Suprapubic skin (tissue), 4 donors: Measurements from ENCODE around the gene HINT1. TPM values are rescaled to one million over a fixed set of nuclear protein-coding genes. Genes with fewer than 3 reads are reported as not detected.

Experiments used
- DNase-seq, 2 donors: peaks; one replicate each; pipeline ENCODE4 v3.0.0-alpha.2; 2019; ENCODE audit warnings: low spot score in 2 of 2
- H3K27ac ChIP-seq: fragments of 200-600 bp; sonication (generic); one replicate; pipeline ENCODE4 v1.5.1; 2019
- H3K27me3 ChIP-seq: fragments of 200-600 bp; sonication (generic); one replicate; pipeline ENCODE4 v1.5.1; 2019
- H3K36me3 ChIP-seq: fragments of 200-600 bp; sonication (generic); one replicate; pipeline ENCODE4 v1.5.1; 2019
- H3K4me1 ChIP-seq: fragments of 200-600 bp; sonication (generic); one replicate; pipeline ENCODE4 v1.5.1; 2019
- H3K4me3 ChIP-seq: fragments of 200-600 bp; sonication (generic); one replicate; pipeline ENCODE4 v1.5.1; 2019; ENCODE audit warnings: mild to moderate bottlenecking
- H3K9me3 ChIP-seq: fragments of 200-600 bp; sonication (generic); one replicate; pipeline ENCODE4 v1.5.1; 2019
- EP300 ChIP-seq: sonication (generic); formaldehyde crosslinking; IDR thresholded peaks from one replicate; pipeline ENCODE4 v1.6.1; 2017; ENCODE audit warnings: antibody characterized with exemption
- POLR2A ChIP-seq, 2 donors: fragments of 450-650 bp; IDR thresholded peaks; one replicate each; pipeline ENCODE4 v1.6.1; 2017; ENCODE audit warnings: antibody characterized with exemption in 2 of 2, mild to moderate bottlenecking in 2 of 2, moderate library complexity in 2 of 2
- POLR2AphosphoS5 ChIP-seq, 3 donors: sonication (generic); formaldehyde crosslinking; IDR thresholded peaks; one replicate each; pipeline ENCODE4 v1.6.1; 2017; ENCODE audit warnings: antibody characterized with exemption in 3 of 3
- WGBS: methylation state at CpG from one replicate; pipeline ENCODE4 v1.1.5; 2018; 5-methylcytosine and 5-hydroxymethylcytosine counted together
- total RNA-seq, 4 donors: library from RNA; depleted of rRNA; stranded (reverse); fragments of >200 nt; gene quantifications; one replicate each; pipeline ENCODE4 v1.1.0, GENCODE V29; 2016
- TF ChIP-seq, protein P1 (sequence below), 2 donors: fragments of 200-600 bp in 1 of 2; fragments of 450-650 bp in 1 of 2; sonication (generic) in 1 of 2; IDR thresholded peaks; one replicate each; pipeline ENCODE4 v1.5.1; 2016 to 2019; ENCODE audit warnings: antibody characterized with exemption in 2 of 2, mild to moderate bottlenecking in 1 of 2, moderate library complexity in 1 of 2

Gene HINT1
- total RNA-seq, 4 donors from 2014 or later: 150 to 239 (median 206) TPM

DNA sequence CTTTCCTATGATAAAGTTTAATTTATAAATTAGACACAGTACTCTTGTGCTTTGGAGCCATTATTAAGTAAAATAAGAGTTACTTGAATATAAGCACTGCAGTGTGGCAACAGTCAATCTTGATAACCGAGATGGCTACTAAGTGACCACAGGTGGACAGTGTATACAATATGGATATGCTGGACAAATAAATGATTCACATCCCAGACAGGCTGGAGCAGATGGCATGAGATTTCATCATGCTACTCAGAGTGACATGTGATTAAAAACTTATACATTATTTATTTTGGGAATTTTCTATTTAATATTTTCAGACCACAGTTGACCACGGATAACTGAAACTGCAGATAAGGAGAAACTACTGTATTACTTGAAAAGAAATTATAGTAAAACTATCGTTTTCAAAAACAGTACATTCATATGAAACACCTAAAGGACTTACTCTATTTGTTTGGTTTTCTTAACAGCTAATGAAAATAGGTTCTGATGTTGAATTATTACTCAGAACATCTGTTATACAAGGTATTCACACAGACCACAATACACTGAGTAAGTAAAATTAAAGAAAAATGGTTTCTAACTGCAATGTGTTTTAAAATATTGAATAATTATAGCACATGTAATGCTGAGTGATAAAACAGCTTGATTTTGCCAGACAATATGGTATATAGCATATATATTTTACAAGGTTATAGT is 21.7 kb upstream of the HINT1 start:
- Histone ChIP-seq H3K27me3 (no peaks in the 10 kb centered on the region), H3K4me3 (no peak overlapping the region), H3K4me1 (no peaks in the 10 kb centered on the region), H3K27ac (no peak overlapping the region), H3K9me3 (no peaks in the 10 kb centered on the region), H3K36me3 (peaks cover 5% of the 10 kb centered on the region)
- TF ChIP-seq POLR2A (IDR thresholded peaks at IDR 0.05) (no peak), EP300 (no peak)
- DNase-seq: no peak
- 93% methylated on average over 3 of the region's 3 CpGs for WGBS

DNA sequence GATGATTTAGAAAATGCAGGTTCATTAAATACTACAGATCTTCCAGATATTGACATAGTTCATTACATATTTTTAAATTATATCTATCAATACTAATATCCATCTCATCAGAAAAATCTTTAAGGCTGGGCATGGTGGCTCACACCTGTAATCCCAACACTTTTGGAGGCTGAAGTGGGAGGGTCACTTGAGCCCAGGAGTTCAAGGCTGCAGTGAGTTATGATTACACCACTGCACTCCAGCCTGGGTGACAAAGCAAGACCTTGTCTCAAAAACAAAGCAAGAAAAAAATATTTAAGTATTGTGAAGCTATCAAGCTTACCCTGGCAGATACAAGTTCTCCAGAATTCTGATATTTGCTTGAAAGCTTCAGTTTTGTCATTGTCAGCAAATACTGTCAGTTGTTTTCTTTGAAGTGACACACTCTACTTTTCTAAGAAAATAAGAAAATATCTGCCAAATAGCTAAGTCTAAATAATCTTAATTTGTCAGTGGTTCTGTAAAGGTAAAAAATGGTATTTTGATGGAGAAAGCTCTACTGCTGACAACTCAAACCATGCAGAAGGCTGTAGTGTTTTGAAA is 20.6 kb upstream of the HINT1 start:
- Histone ChIP-seq H3K9me3 (no peaks in the 10 kb centered on the region), H3K4me3 (no peak overlapping the region), H3K27ac (no peak overlapping the region), H3K27me3 (no peaks in the 10 kb centered on the region), H3K36me3 (peaks cover 5% of the 10 kb centered on the region), H3K4me1 (no peaks in the 10 kb centered on the region)
- no peak for DNase-seq
- no peak for TF ChIP-seq EP300
- TF ChIP-seq, protein P1, sequence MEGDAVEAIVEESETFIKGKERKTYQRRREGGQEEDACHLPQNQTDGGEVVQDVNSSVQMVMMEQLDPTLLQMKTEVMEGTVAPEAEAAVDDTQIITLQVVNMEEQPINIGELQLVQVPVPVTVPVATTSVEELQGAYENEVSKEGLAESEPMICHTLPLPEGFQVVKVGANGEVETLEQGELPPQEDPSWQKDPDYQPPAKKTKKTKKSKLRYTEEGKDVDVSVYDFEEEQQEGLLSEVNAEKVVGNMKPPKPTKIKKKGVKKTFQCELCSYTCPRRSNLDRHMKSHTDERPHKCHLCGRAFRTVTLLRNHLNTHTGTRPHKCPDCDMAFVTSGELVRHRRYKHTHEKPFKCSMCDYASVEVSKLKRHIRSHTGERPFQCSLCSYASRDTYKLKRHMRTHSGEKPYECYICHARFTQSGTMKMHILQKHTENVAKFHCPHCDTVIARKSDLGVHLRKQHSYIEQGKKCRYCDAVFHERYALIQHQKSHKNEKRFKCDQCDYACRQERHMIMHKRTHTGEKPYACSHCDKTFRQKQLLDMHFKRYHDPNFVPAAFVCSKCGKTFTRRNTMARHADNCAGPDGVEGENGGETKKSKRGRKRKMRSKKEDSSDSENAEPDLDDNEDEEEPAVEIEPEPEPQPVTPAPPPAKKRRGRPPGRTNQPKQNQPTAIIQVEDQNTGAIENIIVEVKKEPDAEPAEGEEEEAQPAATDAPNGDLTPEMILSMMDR (IDR thresholded peaks at IDR 0.05): no peak
- TF ChIP-seq POLR2A (IDR thresholded peaks at IDR 0.05): no peak
- no peak for TF ChIP-seq POLR2AphosphoS5 (IDR thresholded peaks at IDR 0.05)

DNA sequence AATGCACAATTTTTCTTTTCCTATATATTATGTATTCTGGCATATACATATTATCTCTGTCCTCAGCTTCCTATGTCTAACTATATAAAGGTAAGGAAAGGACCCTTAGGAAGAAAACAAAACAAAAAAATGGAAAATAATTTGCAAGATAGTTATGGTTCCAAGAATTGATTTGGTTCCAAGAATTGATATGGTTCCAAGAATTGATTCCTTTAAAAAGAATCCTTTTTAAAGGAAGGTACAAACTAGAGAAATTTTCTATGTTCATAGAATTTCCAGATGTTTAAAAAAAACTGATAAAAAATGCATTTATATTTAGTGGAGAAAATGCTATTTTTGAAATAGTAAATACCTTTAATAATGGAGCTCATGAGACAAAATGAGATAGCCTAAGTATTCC is 17.8 kb upstream of the HINT1 start:
- TF ChIP-seq POLR2AphosphoS5 (IDR thresholded peaks at IDR 0.05): no peak
- TF ChIP-seq, protein P1 (IDR thresholded peaks at IDR 0.05): no peak
- no peak for TF ChIP-seq POLR2A (IDR thresholded peaks at IDR 0.05)
- TF ChIP-seq EP300: no peak
- Histone ChIP-seq H3K9me3 (no peaks in the 10 kb centered on the region), H3K27ac (no peak overlapping the region), H3K36me3 (no peaks in the 10 kb centered on the region), H3K4me1 (no peaks in the 10 kb centered on the region), H3K4me3 (no peak overlapping the region), H3K27me3 (no peaks in the 10 kb centered on the region)
- DNase-seq: no peak

DNA sequence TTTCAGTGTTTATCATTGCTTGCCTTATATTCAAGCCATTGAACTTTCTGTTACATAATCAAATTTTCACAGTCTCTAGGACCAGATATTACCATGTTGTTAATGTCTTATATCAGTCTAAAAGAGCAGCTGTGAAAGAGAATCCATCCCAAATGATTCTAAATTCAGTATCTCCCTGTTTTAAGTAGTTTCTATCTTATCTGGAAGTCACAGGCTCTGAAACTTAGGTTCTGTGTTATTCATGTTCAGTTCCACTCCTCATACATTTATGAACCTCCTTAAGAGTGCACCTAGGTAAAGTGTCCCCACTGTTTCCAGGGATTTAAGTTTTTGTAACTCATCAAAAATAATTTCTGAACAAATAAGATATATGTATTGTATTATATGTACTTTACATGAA is 15.4 kb upstream of the HINT1 start:
- Histone ChIP-seq H3K27ac (no peak overlapping the region), H3K27me3 (no peaks in the 10 kb centered on the region), H3K9me3 (no peaks in the 10 kb centered on the region), H3K36me3 (no peaks in the 10 kb centered on the region), H3K4me3 (no peak overlapping the region), H3K4me1 (no peaks in the 10 kb centered on the region)
- no peak for DNase-seq
- TF ChIP-seq POLR2AphosphoS5 (IDR thresholded peaks at IDR 0.05): no peak

DNA sequence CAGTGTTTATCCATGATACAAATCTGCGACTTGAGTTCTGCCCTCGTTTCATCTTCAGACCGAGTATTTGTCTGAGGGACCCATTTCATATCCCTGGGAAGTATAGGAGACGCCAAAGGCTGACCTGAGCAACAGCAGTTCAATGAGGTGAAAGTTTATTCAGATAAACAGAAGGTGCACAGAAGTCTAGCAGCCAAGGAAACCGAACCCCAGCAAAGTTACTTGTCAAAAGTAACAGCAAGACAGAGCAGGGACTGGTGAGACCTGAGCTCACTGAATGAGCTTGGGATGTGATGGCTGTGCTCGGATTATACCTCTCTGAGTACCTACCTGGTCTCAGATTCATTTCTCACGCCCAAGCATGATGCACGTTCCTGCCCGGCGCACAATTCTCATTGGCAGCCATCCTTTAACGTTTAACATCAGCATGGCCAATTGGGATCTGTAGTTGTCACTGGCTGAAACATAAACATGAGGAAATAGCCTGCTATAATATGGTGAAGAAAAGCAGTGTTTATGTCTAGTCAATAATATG is 6.3 kb upstream of the HINT1 start:
- no peak for DNase-seq
- under 1% methylated on average over 11 of the region's 11 CpGs for WGBS
- no peak for TF ChIP-seq POLR2AphosphoS5 (IDR thresholded peaks at IDR 0.05)
- TF ChIP-seq, protein P1 (IDR thresholded peaks at IDR 0.05): peak in 1 of 2 donors; percentile 7
- H3K4me1 ChIP-seq: peaks cover 16% of the 10 kb centered on the region
- H3K4me3 ChIP-seq: peak overlapping the region; percentile 64
- no peaks in the 10 kb centered on the region for H3K27me3 ChIP-seq
- H3K9me3 ChIP-seq: no peaks in the 10 kb centered on the region
- H3K27ac ChIP-seq: peak overlapping the region; percentile 66
- no peaks in the 10 kb centered on the region for H3K36me3 ChIP-seq

DNA sequence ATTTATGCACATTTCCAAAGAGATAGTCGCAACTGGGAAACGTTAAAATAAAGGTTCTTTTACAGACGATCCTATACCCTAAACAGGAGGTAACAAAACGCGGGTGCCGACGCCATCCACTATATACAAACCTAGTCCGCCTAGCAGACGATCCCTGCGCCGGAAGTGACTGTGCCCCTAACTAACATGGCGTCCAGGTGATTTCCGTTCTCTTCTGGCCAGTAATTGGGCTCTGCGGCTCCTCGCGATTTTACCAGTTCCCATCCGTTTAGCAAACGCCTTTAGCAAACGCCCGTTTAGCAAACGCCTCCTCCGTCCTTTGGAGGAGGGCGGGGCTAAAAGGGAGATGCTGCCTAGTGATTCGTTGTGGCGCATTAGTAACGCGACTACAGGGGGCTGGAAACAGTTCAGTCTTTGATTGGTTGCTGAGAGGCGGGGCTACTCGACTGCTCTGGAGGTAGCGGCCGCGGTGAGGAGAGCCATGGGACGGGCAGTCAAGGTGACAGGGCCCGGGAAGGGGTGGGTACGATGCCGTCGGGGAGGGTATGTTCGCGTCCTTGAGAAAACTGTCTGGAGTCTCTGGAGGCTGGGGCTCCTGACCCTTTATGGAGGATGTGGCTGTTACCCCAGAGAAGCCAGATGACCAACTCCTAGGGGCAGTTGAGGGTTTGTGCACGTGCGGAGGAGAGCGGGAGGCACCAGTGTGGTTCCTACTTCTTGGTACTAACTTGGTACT is 5.7 kb upstream of the HINT1 start, which contains the start of gene LYRM7:
TSS of gene LYRM7 (plus strand) at position 405 of the 736 bp plus-strand sequence. CDS start at position 482, 77 bp downstream.
- Histone ChIP-seq H3K4me1 (peaks cover 19% of the 10 kb centered on the region), H3K27me3 (no peaks in the 10 kb centered on the region), H3K4me3 (peak within 1 kb of the TSS; percentile 64), H3K36me3 (no peaks in the 10 kb centered on the region), H3K27ac (peak within 1 kb of the TSS; percentile 66), H3K9me3 (no peaks in the 10 kb centered on the region)
- DNase-seq: peak; percentile 97
- TF ChIP-seq POLR2A (IDR thresholded peaks at IDR 0.05) (peak in 1 of 2 donors; percentile 14), EP300 (no peak), POLR2AphosphoS5 (IDR thresholded peaks at IDR 0.05) (peak in 2 of 3 donors; percentile 12 to 80)
- WGBS: under 1% methylated on average over 40 of the region's 42 CpGs
